KBM-7 (cell line): ENCODE measurements around the gene AQP7.
"Not testable (repeated sequence)": the region's sequence is repeated elsewhere in the genome, so short reads cannot be mapped to it uniquely, and the experiment has no call there.

Experiments
- DNase-seq: peaks from one replicate; pipeline ENCODE4 v3.0.0-alpha.2; 2015
- in situ Hi-C: fragments of 300-500 bp; cut with MboI; formaldehyde crosslinking; loops from 2 replicates; pipeline ENCODE4 v1.14.3; 2020; ENCODE audit warnings: low sequenced_read_pairs, low pct_unique_long_range_greater_than_20kb, mixed read lengths

Gene AQP7

GRCh38 chr9:33403941-33404787 is 1.8 kb upstream of the AQP7 start:
- DNase-seq, result no peak
- in situ Hi-C loops, result no loop called here

GRCh38 chr9:33401809-33402208 is 559 bp downstream of the AQP7 start:
- in situ Hi-C loops, DNase-seq: not testable (repeated sequence)

GRCh38 chr9:33399047-33399446 is 3.3 kb downstream of the AQP7 start:
- in situ Hi-C loops, DNase-seq: not testable (repeated sequence)

GRCh38 chr9:33397801-33398200 is 4.6 kb downstream of the AQP7 start:
- DNase-seq, in situ Hi-C loops: not testable (repeated sequence)

- in situ Hi-C loops, DNase-seq: not testable (repeated sequence)
These were observed 7.0 kb downstream of the AQP7 start for GRCh38 chr9:33395159-33395879.

DNA sequence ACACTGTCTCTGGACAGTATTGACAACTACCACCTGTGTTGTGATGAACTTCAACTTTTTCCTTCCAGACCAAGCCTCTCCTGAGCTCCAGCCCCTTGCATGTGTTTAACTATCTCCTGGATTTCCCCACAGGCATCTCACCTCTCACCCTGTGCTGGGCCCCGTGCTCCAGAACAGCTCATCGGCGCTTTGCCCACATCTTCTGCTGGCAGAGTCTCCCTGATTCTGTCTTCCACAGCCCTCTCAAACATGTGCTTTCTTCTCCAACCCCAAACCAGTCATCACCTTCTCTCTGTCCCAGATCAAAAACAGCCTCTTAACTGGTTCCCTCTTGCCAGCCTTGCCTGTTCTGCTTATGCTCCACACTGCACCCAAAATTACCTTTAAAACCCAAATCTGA is 8.4 kb downstream of the AQP7 start:
- in situ Hi-C loops, DNase-seq: not testable (repeated sequence)

DNA sequence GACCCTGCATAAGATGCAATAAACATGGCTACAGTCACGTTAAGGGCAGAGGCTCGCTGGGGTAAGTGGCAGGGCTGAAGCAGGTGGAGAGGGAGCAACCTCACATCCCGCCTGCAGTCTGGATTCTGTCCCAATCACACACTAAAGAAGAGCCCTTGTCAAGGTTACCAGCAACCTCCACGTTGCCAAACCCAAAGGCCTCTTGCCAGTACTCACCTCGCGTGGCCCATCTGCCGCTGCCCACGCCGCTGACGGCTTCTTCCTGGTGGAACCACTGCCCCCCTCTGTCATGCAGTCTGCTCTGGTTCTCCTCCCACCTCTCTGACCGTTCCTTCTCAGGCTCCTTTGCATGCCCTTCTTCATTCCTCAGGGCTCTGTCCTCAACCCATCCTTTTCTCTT is 8.8 kb downstream of the AQP7 start:
- in situ Hi-C loops, result no loop called here
- no peak for DNase-seq

DNA sequence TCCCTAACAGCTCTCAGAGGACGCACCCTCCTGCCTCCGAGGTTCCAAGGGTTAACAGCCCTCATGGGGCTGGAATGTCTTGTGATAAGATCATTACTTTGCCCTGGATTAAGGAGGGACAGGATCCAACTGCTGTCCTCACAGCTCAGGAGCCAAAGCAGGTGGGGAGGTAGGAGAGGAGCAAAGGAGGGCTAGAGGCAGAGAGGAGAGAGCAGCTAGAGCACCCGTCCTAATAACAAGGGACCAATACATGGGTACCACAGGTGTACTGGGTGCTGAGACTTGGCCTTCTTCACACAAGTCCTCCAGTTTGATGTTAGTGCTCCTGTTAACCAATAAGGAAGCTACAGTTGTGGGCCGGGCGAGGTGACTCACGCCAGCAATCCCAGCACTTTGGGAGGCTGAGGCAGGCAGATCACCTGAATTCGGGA is 9.8 kb downstream of the AQP7 start:
- DNase-seq, in situ Hi-C loops: not testable (repeated sequence)

DNA sequence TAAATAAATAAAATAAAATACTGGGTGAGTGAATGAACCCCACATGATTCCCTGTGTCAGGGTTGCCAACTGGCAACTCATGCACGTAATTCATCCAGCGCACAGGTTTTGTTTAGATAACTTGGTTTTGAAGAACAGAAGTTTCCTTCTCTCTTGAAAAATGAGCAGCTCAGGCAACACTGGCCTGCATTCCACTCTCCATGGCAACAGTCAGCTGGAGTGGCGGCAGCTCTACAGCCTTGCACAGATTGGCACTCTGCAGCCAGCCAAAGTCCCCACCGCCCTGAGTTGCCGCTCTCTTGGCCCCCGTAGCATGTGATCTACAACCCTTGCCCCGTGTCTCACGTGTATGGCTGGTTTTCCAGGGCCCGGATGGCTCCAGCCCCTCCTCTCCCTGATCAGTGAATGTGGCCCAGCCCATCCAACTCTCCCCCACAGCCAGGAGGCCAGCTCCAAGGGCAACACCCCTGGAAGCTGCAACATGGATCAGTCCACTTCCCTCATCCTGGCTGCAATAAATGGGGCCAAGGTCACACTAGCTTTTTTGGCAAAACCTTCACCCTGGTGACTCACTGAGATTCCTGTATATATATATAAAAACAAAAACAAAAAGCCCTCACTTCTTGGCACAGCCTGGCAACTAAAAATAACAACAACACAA is 11.1 kb downstream of the AQP7 start:
- in situ Hi-C loops, result not testable (repeated sequence)
- DNase-seq, result peak; percentile 39

GRCh38 chr9:33388110-33388994 is 14.0 kb downstream of the AQP7 start:
- in situ Hi-C loops, result no loop called here
- DNase-seq, result no peak

GRCh38 chr9:33386998-33387397 is 15.4 kb downstream of the AQP7 start:
- DNase-seq, in situ Hi-C loops: not testable (repeated sequence)

DNA sequence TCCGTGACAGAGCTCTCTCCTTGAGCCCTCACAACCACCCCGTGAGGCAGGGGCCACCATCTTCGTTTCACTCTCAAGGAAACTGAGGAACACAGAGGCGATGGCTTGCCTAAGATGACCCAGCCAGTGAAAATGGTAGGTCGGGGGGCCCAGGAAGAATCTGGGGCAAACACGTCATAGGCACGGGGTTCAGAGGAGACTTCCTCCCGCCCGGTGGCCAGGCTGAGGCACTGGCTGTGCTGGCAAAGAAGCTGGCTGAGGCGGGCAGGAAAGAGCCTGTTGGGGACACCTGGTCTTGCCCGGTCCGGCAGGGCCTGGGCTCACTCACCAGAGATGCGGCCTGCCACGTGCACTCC is 15.7 kb downstream of the AQP7 start:
- in situ Hi-C loops, result not testable (repeated sequence)

GRCh38 chr9:33385979-33386640 is 16.3 kb downstream of the AQP7 start:
- DNase-seq, in situ Hi-C loops: not testable (repeated sequence)

More for the DNA sequence above, 15.7 kb downstream of the AQP7 start:
- DNase-seq, result not testable (repeated sequence)

- in situ Hi-C loops, DNase-seq: not testable (repeated sequence)
These were observed 16.8 kb downstream of the AQP7 start for GRCh38 chr9:33385536-33385935.

GRCh38 chr9:33383396-33383795 is 19.0 kb downstream of the AQP7 start:
- in situ Hi-C loops, DNase-seq: not testable (repeated sequence)

- in situ Hi-C loops, DNase-seq: not testable (repeated sequence)
These were observed 20.0 kb downstream of the AQP7 start for GRCh38 chr9:33382397-33382796.

- in situ Hi-C loops, result no loop called here
- DNase-seq, result no peak
These were observed 21.1 kb downstream of the AQP7 start for GRCh38 chr9:33381231-33381791.
